ENCODE data around the gene MTAP.
"Not testable (repeated sequence)": the region's sequence is repeated elsewhere in the genome, so short reads cannot be mapped to it uniquely, and the experiment has no call there.

Gene MTAP

DNA sequence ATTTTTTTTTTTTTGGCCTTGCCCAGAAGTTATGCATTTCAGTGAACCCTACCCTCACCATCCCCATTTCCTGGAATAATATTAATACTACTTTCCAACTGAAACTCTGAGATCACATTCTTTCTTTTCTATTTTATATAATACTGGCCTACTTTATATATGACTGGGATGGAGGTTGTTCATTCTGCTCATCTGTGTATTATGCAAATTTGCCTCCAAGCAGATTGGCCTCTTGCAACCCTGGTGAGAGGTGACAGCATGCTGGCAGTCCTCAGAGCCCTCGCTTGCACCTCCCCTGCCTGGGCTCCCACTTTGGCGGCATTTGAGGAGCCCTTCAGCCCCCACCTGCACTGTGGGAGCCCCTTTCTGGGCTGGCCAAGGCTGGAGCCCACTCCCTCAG, 156.4 kb downstream of the MTAP start:
- Histone ChIP-seq H3K4me1 (ENCODE audit: control insufficient read depth, insufficient read depth, low read depth, low read length) (no peaks in the 10 kb centered on the region), H2AFZ (ENCODE audit: low read depth, low read length) (no peak overlapping the region), H3K36me3 (ENCODE audit: control insufficient read depth in 1 of 2, insufficient read depth in 2 of 2, low read depth in 1 of 2, low read length in 2 of 2) (no peaks in the 10 kb centered on the region), H4K8ac (ENCODE audit: low read length) (no peak overlapping the region), H2BK15ac (ENCODE audit: low read depth, poor library complexity, severe bottlenecking) (no peak overlapping the region), H3K9me3 (ENCODE audit: control insufficient read depth, low read length) (no peaks in the 10 kb centered on the region), H3K4ac (ENCODE audit: low read depth in 1 of 2, low read length in 2 of 2) (no peak overlapping the region), H3K4me3 (ENCODE audit: insufficient read depth in 1 of 2, low read depth in 1 of 2, low read length in 2 of 2) (no peak overlapping the region), H3K9ac (ENCODE audit: low read length) (no peak overlapping the region), H3K23ac (ENCODE audit: low read length in 2 of 2) (no peak overlapping the region), H3K14ac (ENCODE audit: low read length in 2 of 2) (no peak overlapping the region), H2BK5ac (ENCODE audit: low read depth, low read length, poor library complexity, severe bottlenecking) (no peak overlapping the region), H3K79me1 (replicated peaks; ENCODE audit: low read length, poor library complexity, severe bottlenecking) (no peaks in the 10 kb centered on the region), H3K27ac (ENCODE audit: low read length, poor library complexity, severe bottlenecking) (no peak overlapping the region), H2BK12ac (ENCODE audit: low read length in 2 of 2) (no peak overlapping the region), H3K18ac (ENCODE audit: low read depth in 1 of 2, low read length in 2 of 2) (no peak overlapping the region), H2AK5ac (ENCODE audit: low read length, severe bottlenecking) (no peak overlapping the region), H3K4me2 (ENCODE audit: low read length, poor library complexity, severe bottlenecking) (no peak overlapping the region), H4K91ac (ENCODE audit: low read length) (no peak overlapping the region), H3K27me3 (ENCODE audit: control insufficient read depth in 1 of 2, insufficient read depth in 1 of 2, low read length in 2 of 2) (no peaks in the 10 kb centered on the region), H2BK120ac (ENCODE audit: low read depth, low read length) (no peak overlapping the region)
- WGBS = 77% methylated on average over 2 of the region's 2 CpGs
- DNase-seq = no peak

DNA sequence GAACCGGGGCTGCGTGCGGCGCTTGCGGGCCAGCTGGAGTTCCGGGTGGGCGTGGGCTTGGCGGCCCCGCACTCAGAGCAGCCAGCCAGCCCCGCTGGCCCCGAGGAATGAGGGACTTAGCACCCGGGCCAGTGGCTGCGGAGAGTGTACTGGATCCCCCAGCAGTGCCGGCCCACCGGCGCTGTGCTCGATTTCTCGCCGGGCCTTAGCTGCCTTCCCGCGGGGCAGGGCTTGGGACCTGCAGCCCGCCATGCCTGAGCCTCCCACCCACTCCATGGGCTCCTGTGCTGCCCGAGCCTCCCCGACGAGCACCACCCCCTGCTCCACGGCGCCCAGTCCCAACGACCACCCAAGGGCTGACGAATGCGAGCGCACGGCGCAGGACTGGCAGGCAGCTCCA, 156.8 kb downstream of the MTAP start:
- not testable (repeated sequence) for H3K4me3 ChIP-seq (ENCODE audit: insufficient read depth in 1 of 2, low read depth in 1 of 2, low read length in 2 of 2); H4K91ac ChIP-seq (ENCODE audit: low read length); H3K23ac ChIP-seq (ENCODE audit: low read length in 2 of 2); H3K14ac ChIP-seq (ENCODE audit: low read length in 2 of 2); H2BK120ac ChIP-seq (ENCODE audit: low read depth, low read length); DNase-seq; H3K27ac ChIP-seq (ENCODE audit: low read length, poor library complexity, severe bottlenecking); H2BK12ac ChIP-seq (ENCODE audit: low read length in 2 of 2); H2AK5ac ChIP-seq (ENCODE audit: low read length, severe bottlenecking); H4K8ac ChIP-seq (ENCODE audit: low read length); H3K9me3 ChIP-seq (ENCODE audit: control insufficient read depth, low read length); H3K4me2 ChIP-seq (ENCODE audit: low read length, poor library complexity, severe bottlenecking); H3K9ac ChIP-seq (ENCODE audit: low read length); H3K36me3 ChIP-seq (ENCODE audit: control insufficient read depth in 1 of 2, insufficient read depth in 2 of 2, low read depth in 1 of 2, low read length in 2 of 2); H3K4me1 ChIP-seq (ENCODE audit: control insufficient read depth, insufficient read depth, low read depth, low read length); H3K4ac ChIP-seq (ENCODE audit: low read depth in 1 of 2, low read length in 2 of 2); H2AFZ ChIP-seq (ENCODE audit: low read depth, low read length); H3K79me1 ChIP-seq (replicated peaks; ENCODE audit: low read length, poor library complexity, severe bottlenecking); H3K27me3 ChIP-seq (ENCODE audit: control insufficient read depth in 1 of 2, insufficient read depth in 1 of 2, low read length in 2 of 2); H2BK5ac ChIP-seq (ENCODE audit: low read depth, low read length, poor library complexity, severe bottlenecking); H3K18ac ChIP-seq (ENCODE audit: low read depth in 1 of 2, low read length in 2 of 2); H2BK15ac ChIP-seq (ENCODE audit: low read depth, poor library complexity, severe bottlenecking)
- WGBS = 88% methylated on average over 22 of the region's 33 CpGs

DNA sequence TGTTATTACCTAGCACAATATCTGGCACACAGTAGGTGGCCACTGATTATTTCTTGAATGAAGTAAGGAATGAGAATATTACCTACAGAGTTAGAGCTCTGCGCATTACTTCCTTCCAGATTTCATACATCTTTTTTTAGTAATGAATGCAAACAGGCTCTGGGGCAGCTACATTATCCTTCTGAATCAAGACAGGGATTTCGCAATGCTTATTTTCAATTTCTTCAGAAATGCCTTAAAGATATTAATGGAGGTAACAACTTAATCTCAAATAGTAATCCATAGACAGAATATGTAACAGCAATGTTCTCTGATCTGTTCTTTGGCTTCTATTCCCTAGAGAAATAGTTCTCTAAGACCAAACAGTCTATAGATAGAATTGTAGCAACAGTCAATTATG, 159.1 kb downstream of the MTAP start:
- H3K9ac ChIP-seq (ENCODE audit: low read length) = no peak overlapping the region
- no peak overlapping the region for H3K4me3 ChIP-seq (ENCODE audit: insufficient read depth in 1 of 2, low read depth in 1 of 2, low read length in 2 of 2)
- H4K8ac ChIP-seq (ENCODE audit: low read length) = no peak overlapping the region
- H4K91ac ChIP-seq (ENCODE audit: low read length) = no peak overlapping the region
- peaks cover 13% of the 10 kb centered on the region for H3K4me1 ChIP-seq (ENCODE audit: control insufficient read depth, insufficient read depth, low read depth, low read length)
- no peak overlapping the region for H3K18ac ChIP-seq (ENCODE audit: low read depth in 1 of 2, low read length in 2 of 2)
- H2BK12ac ChIP-seq (ENCODE audit: low read length in 2 of 2) = no peak overlapping the region
- no peak overlapping the region for H2BK120ac ChIP-seq (ENCODE audit: low read depth, low read length)
- no peak overlapping the region for H2BK5ac ChIP-seq (ENCODE audit: low read depth, low read length, poor library complexity, severe bottlenecking)
- 100% methylated on average over 1 of the region's 2 CpGs for whole genome bisulfite sequencing
- H3K4me2 ChIP-seq (ENCODE audit: low read length, poor library complexity, severe bottlenecking) = no peak overlapping the region
- H3K27ac ChIP-seq (ENCODE audit: low read length, poor library complexity, severe bottlenecking) = no peak overlapping the region
- no peak overlapping the region for H2BK15ac ChIP-seq (ENCODE audit: low read depth, poor library complexity, severe bottlenecking)
- no peaks in the 10 kb centered on the region for H3K27me3 ChIP-seq (ENCODE audit: control insufficient read depth in 1 of 2, insufficient read depth in 1 of 2, low read length in 2 of 2)
- H2AFZ ChIP-seq (ENCODE audit: low read depth, low read length) = no peak overlapping the region
- no peak overlapping the region for H3K4ac ChIP-seq (ENCODE audit: low read depth in 1 of 2, low read length in 2 of 2)
- no peak overlapping the region for H3K23ac ChIP-seq (ENCODE audit: low read length in 2 of 2)
- no peak overlapping the region for H3K14ac ChIP-seq (ENCODE audit: low read length in 2 of 2)
- no peaks in the 10 kb centered on the region for H3K36me3 ChIP-seq (ENCODE audit: control insufficient read depth in 1 of 2, insufficient read depth in 2 of 2, low read depth in 1 of 2, low read length in 2 of 2)
- H3K9me3 ChIP-seq (ENCODE audit: control insufficient read depth, low read length) = no peaks in the 10 kb centered on the region
- H2AK5ac ChIP-seq (ENCODE audit: low read length, severe bottlenecking) = no peak overlapping the region
- peaks cover 2% of the 10 kb centered on the region for H3K79me1 ChIP-seq (replicated peaks; ENCODE audit: low read length, poor library complexity, severe bottlenecking)
- DNase-seq = no peak

DNA sequence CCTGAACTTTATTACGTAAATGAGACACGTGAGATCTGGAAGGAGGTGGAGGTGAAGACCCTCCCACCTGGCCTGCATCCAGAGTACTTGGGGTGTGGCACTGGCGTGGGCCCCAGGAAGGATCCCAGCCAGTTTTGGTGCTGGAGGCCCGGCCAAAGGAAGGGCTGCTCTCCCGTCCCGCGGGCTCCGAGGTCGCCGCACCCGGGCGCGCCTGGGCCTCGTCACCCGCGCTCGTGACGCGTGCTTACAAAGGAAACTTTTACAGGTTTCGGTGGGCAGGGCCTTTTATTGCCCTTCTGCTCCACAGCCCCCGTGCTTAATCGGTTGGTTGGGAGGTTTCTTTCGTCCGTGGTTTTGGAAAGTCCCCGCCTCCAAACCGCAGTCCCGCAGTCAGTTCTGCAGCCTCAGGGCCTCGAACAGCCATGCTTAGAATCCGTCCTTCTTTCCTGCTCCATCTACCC, 162.5 kb downstream of the MTAP start:
- Histone ChIP-seq H3K9ac (ENCODE audit: low read length) (peak overlapping the region; percentile 85), H3K36me3 (ENCODE audit: control insufficient read depth in 1 of 2, insufficient read depth in 2 of 2, low read depth in 1 of 2, low read length in 2 of 2) (peaks cover 0 to 18% of the 10 kb centered on the region in 2 experiments), H4K91ac (ENCODE audit: low read length) (peak overlapping the region; percentile 72), H3K79me1 (replicated peaks; ENCODE audit: low read length, poor library complexity, severe bottlenecking) (peaks cover 2% of the 10 kb centered on the region), H4K8ac (ENCODE audit: low read length) (peak overlapping the region; percentile 69), H3K4me2 (ENCODE audit: low read length, poor library complexity, severe bottlenecking) (peak overlapping the region; percentile 100), H3K14ac (ENCODE audit: low read length in 2 of 2) (peak overlapping the region in 1 of 2 experiments; percentile 42), H3K9me3 (ENCODE audit: control insufficient read depth, low read length) (no peaks in the 10 kb centered on the region), H2AK5ac (ENCODE audit: low read length, severe bottlenecking) (no peak overlapping the region), H3K23ac (ENCODE audit: low read length in 2 of 2) (no peak overlapping the region), H2BK15ac (ENCODE audit: low read depth, poor library complexity, severe bottlenecking) (no peak overlapping the region), H3K27me3 (ENCODE audit: control insufficient read depth in 1 of 2, insufficient read depth in 1 of 2, low read length in 2 of 2) (peaks cover 31 to 34% of the 10 kb centered on the region in 2 experiments), H2BK5ac (ENCODE audit: low read depth, low read length, poor library complexity, severe bottlenecking) (no peak overlapping the region), H2BK120ac (ENCODE audit: low read depth, low read length) (no peak overlapping the region), H3K4me1 (ENCODE audit: control insufficient read depth, insufficient read depth, low read depth, low read length) (peaks cover 23% of the 10 kb centered on the region), H2AFZ (ENCODE audit: low read depth, low read length) (no peak overlapping the region), H3K4ac (ENCODE audit: low read depth in 1 of 2, low read length in 2 of 2) (peak overlapping the region in 1 of 2 experiments; percentile 50), H3K18ac (ENCODE audit: low read depth in 1 of 2, low read length in 2 of 2) (peak overlapping the region; percentile 82 to 87), H3K4me3 (ENCODE audit: insufficient read depth in 1 of 2, low read depth in 1 of 2, low read length in 2 of 2) (peak overlapping the region; percentile 57 to 71), H3K27ac (ENCODE audit: low read length, poor library complexity, severe bottlenecking) (no peak overlapping the region), H2BK12ac (ENCODE audit: low read length in 2 of 2) (peak overlapping the region; percentile 35 to 73)
- WGBS = 6% methylated on average over 27 of the region's 29 CpGs
- DNase-seq = peak; percentile 71

All from mesenchymal stem cell (in vitro differentiated cells and primary cell).